Activated T-cell treated with anti-CD3 and anti-CD28 coated beads, Interleukin-2, amount 50 U/mL, for 72 hours (primary cell): ENCODE measurements around the gene COLEC12. TPM values are rescaled to one million over a fixed set of nuclear protein-coding genes. Genes with fewer than 3 reads are reported as not detected.
"Not testable (repeated sequence)": the region's sequence is repeated elsewhere in the genome, so short reads cannot be mapped to it uniquely, and the experiment has no call there.

Experiments
- ATAC-seq, 2 donors: fragments of 150-1000 bp; cut with Tn5 transposase; replicated peaks in 1 of 2; 2 replicates each; pipeline ENCODE4 v1.10.0; 2021; ENCODE audit warnings: moderate library complexity in 2 of 2, mild to moderate bottlenecking in 1 of 2
- DNase-seq, 2 donors: peaks; one replicate each; pipeline ENCODE4 v3.0.0; 2021 to 2022; ENCODE audit warnings: mixed read lengths in 1 of 2
- H3K27ac Mint-ChIP-seq: one replicate; pipeline ENCODE4 v1.8.0; 2022; ENCODE audit warnings: mild to moderate bottlenecking, moderate library complexity, mixed read lengths
- H3K27me3 Mint-ChIP-seq: one replicate; pipeline ENCODE4 v1.8.0; 2022; ENCODE audit warnings: low read depth, mixed read lengths
- H3K36me3 Mint-ChIP-seq, 2 donors: one replicate each; pipeline ENCODE4 v1.8.0; 2022; ENCODE audit warnings: mixed read lengths in 2 of 2, mild to moderate bottlenecking in 1 of 2; ENCODE audit not compliant: insufficient read depth in 2 of 2
- H3K4me1 Mint-ChIP-seq: one replicate; pipeline ENCODE4 v1.8.0; 2022; ENCODE audit warnings: low read depth, mixed read lengths
- H3K4me3 Mint-ChIP-seq, 2 donors: one replicate each; pipeline ENCODE4 v1.8.0; 2022; ENCODE audit warnings: mild to moderate bottlenecking in 2 of 2, mixed read lengths in 2 of 2, moderate library complexity in 2 of 2
- H3K9me3 Mint-ChIP-seq, 2 donors: one replicate each; pipeline ENCODE4 v1.8.0; 2022; ENCODE audit warnings: mixed read lengths in 2 of 2
- total RNA-seq, 2 donors: library from RNA; stranded (reverse); gene quantifications; one replicate each; pipeline ENCODE4 v1.2.3, GENCODE V29; 2022

Gene COLEC12
- total RNA-seq, 2 donors from 2014 or later, result 0.05 TPM; not detected in 1

GRCh38 chr18:328928-329327, 171.6 kb downstream of the COLEC12 start:
- Mint-ChIP-seq H3K4me1 (no peaks in the 10 kb centered on the region), H3K36me3 (no peaks in the 10 kb centered on the region)

GRCh38 chr18:326846-327245, 173.7 kb downstream of the COLEC12 start:
- DNase-seq (no peak), ATAC-seq (no peak)
- no peaks in the 10 kb centered on the region for H3K36me3 Mint-ChIP-seq
- peaks cover 9% of the 10 kb centered on the region for H3K27me3 Mint-ChIP-seq
- H3K9me3 Mint-ChIP-seq, result no peaks in the 10 kb centered on the region
- no peak overlapping the region for H3K27ac Mint-ChIP-seq
- no peak overlapping the region for H3K4me3 Mint-ChIP-seq
- H3K4me1 Mint-ChIP-seq, result peaks cover 10% of the 10 kb centered on the region

More at GRCh38 chr18:328928-329327, 171.6 kb downstream of the COLEC12 start:
- H3K9me3 Mint-ChIP-seq, result no peaks in the 10 kb centered on the region
- no peak overlapping the region for H3K27ac Mint-ChIP-seq
- H3K4me3 Mint-ChIP-seq, result no peak overlapping the region
- no peak for ATAC-seq
- H3K27me3 Mint-ChIP-seq, result no peaks in the 10 kb centered on the region
- DNase-seq, result no peak

GRCh38 chr18:323253-323622, 177.3 kb downstream of the COLEC12 start:
- H3K4me1 Mint-ChIP-seq, result peaks cover 10% of the 10 kb centered on the region
- H3K27ac Mint-ChIP-seq, result no peak overlapping the region
- peaks cover 15% of the 10 kb centered on the region for H3K27me3 Mint-ChIP-seq
- ATAC-seq (peak in 1 of 2 donors; percentile 32), DNase-seq (no peak)
- no peaks in the 10 kb centered on the region for H3K36me3 Mint-ChIP-seq
- no peaks in the 10 kb centered on the region for H3K9me3 Mint-ChIP-seq
- no peak overlapping the region for H3K4me3 Mint-ChIP-seq

- Mint-ChIP-seq H3K36me3 (no peaks in the 10 kb centered on the region), H3K27ac (no peak overlapping the region), H3K27me3 (peaks cover 15% of the 10 kb centered on the region), H3K4me3 (peak overlapping the region in 1 of 2 donors; percentile 13), H3K4me1 (peaks cover 10% of the 10 kb centered on the region), H3K9me3 (no peaks in the 10 kb centered on the region)
- DNase-seq, result no peak
- peak in 1 of 2 donors; percentile 17 for ATAC-seq
These were observed 178.5 kb downstream of the COLEC12 start for GRCh38 chr18:321865-322467.

- H3K9me3 Mint-ChIP-seq, result no peaks in the 10 kb centered on the region
- ATAC-seq, result no peak
- no peak for DNase-seq
- H3K36me3 Mint-ChIP-seq, result no peaks in the 10 kb centered on the region
- no peak overlapping the region for H3K4me3 Mint-ChIP-seq
- peaks cover 15% of the 10 kb centered on the region for H3K27me3 Mint-ChIP-seq
- no peak overlapping the region for H3K27ac Mint-ChIP-seq
- peaks cover 10% of the 10 kb centered on the region for H3K4me1 Mint-ChIP-seq
These were observed 180.3 kb downstream of the COLEC12 start for GRCh38 chr18:320155-320554.

GRCh38 chr18:319720-320119, 180.8 kb downstream of the COLEC12 start:
- H3K4me1 Mint-ChIP-seq, result peaks cover 10% of the 10 kb centered on the region
- no peaks in the 10 kb centered on the region for H3K36me3 Mint-ChIP-seq
- no peak overlapping the region for H3K4me3 Mint-ChIP-seq
- H3K27ac Mint-ChIP-seq, result no peak overlapping the region
- DNase-seq (no peak), ATAC-seq (no peak)
- no peaks in the 10 kb centered on the region for H3K9me3 Mint-ChIP-seq
- peaks cover 15% of the 10 kb centered on the region for H3K27me3 Mint-ChIP-seq

GRCh38 chr18:318791-319291, 181.7 kb downstream of the COLEC12 start:
- DNase-seq (no peak), ATAC-seq (no peak)
- no peak overlapping the region for H3K4me3 Mint-ChIP-seq
- H3K9me3 Mint-ChIP-seq, result no peaks in the 10 kb centered on the region
- no peak overlapping the region for H3K27ac Mint-ChIP-seq
- H3K36me3 Mint-ChIP-seq, result no peaks in the 10 kb centered on the region
- H3K4me1 Mint-ChIP-seq, result peaks cover 10% of the 10 kb centered on the region
- peaks cover 15% of the 10 kb centered on the region for H3K27me3 Mint-ChIP-seq

GRCh38 chr18:317618-318017, 182.9 kb downstream of the COLEC12 start:
- ATAC-seq (no peak), DNase-seq (no peak)
- Mint-ChIP-seq H3K27ac (no peak overlapping the region), H3K27me3 (peaks cover 14% of the 10 kb centered on the region), H3K4me3 (no peak overlapping the region), H3K36me3 (no peaks in the 10 kb centered on the region), H3K4me1 (peaks cover 9% of the 10 kb centered on the region), H3K9me3 (no peaks in the 10 kb centered on the region)

- DNase-seq (no peak), ATAC-seq (no peak)
- Mint-ChIP-seq H3K9me3 (no peaks in the 10 kb centered on the region), H3K4me1 (no peaks in the 10 kb centered on the region), H3K27ac (no peak overlapping the region), H3K4me3 (no peak overlapping the region), H3K36me3 (no peaks in the 10 kb centered on the region), H3K27me3 (peaks cover 3% of the 10 kb centered on the region)
These were observed 184.1 kb downstream of the COLEC12 start for GRCh38 chr18:316393-316792.

GRCh38 chr18:313931-314330, 186.6 kb downstream of the COLEC12 start:
- peaks cover 7% of the 10 kb centered on the region for H3K27me3 Mint-ChIP-seq
- no peaks in the 10 kb centered on the region for H3K4me1 Mint-ChIP-seq
- no peaks in the 10 kb centered on the region for H3K36me3 Mint-ChIP-seq
- no peak for ATAC-seq
- DNase-seq, result no peak
- H3K27ac Mint-ChIP-seq, result no peak overlapping the region
- H3K9me3 Mint-ChIP-seq, result no peaks in the 10 kb centered on the region
- no peak overlapping the region for H3K4me3 Mint-ChIP-seq

GRCh38 chr18:312415-312814, 188.1 kb downstream of the COLEC12 start:
- ATAC-seq (no peak), DNase-seq (no peak)
- Mint-ChIP-seq H3K4me3 (no peak overlapping the region), H3K9me3 (no peaks in the 10 kb centered on the region), H3K36me3 (no peaks in the 10 kb centered on the region), H3K4me1 (no peaks in the 10 kb centered on the region), H3K27ac (no peak overlapping the region), H3K27me3 (peaks cover 18% of the 10 kb centered on the region)

GRCh38 chr18:310042-310441, 190.5 kb downstream of the COLEC12 start:
- H3K4me1 Mint-ChIP-seq, result no peaks in the 10 kb centered on the region
- peaks cover 22% of the 10 kb centered on the region for H3K27me3 Mint-ChIP-seq
- H3K9me3 Mint-ChIP-seq, result no peaks in the 10 kb centered on the region
- no peak overlapping the region for H3K4me3 Mint-ChIP-seq
- H3K27ac Mint-ChIP-seq, result no peak overlapping the region
- ATAC-seq (no peak), DNase-seq (no peak)
- no peaks in the 10 kb centered on the region for H3K36me3 Mint-ChIP-seq

GRCh38 chr18:308086-308485, 192.4 kb downstream of the COLEC12 start:
- not testable (repeated sequence) for H3K4me3 Mint-ChIP-seq, H3K9me3 Mint-ChIP-seq, H3K36me3 Mint-ChIP-seq, DNase-seq, H3K27ac Mint-ChIP-seq, ATAC-seq, H3K4me1 Mint-ChIP-seq
- peaks cover 28% of the 10 kb centered on the region for H3K27me3 Mint-ChIP-seq

GRCh38 chr18:306608-307255, 193.8 kb downstream of the COLEC12 start:
- Mint-ChIP-seq H3K27ac (no peak overlapping the region), H3K4me3 (no peak overlapping the region), H3K9me3 (no peaks in the 10 kb centered on the region), H3K36me3 (no peaks in the 10 kb centered on the region), H3K27me3 (peaks cover 28% of the 10 kb centered on the region), H3K4me1 (no peaks in the 10 kb centered on the region)
- DNase-seq, result no peak
- ATAC-seq, result no peak
